ENCODE measurements around the gene CEP104.

The CEP104 gene

GRCh38 chr1:3885611-3886010, 28.6 kb upstream of the CEP104 start:
- no peak for TF ChIP-seq CTCF (IDR thresholded peaks at IDR 0.05)

GRCh38 chr1:3884966-3885365, 28.0 kb upstream of the CEP104 start:
- TF ChIP-seq CTCF (IDR thresholded peaks at IDR 0.05), result no peak

- no peak for TF ChIP-seq CTCF (IDR thresholded peaks at IDR 0.05)
Measured at GRCh38 chr1:3883194-3883925, 26.3 kb upstream of the CEP104 start.

- no peak for TF ChIP-seq CTCF (IDR thresholded peaks at IDR 0.05)
Measured at GRCh38 chr1:3881193-3881480, 24.1 kb upstream of the CEP104 start.

- TF ChIP-seq CTCF (IDR thresholded peaks at IDR 0.05), result no peak
Measured at GRCh38 chr1:3880429-3881192, 23.6 kb upstream of the CEP104 start.

GRCh38 chr1:3879787-3880428, 22.9 kb upstream of the CEP104 start:
- TF ChIP-seq CTCF (IDR thresholded peaks at IDR 0.05), result no peak

GRCh38 chr1:3879099-3879498, 22.1 kb upstream of the CEP104 start:
- no peak for TF ChIP-seq CTCF (IDR thresholded peaks at IDR 0.05)

Data from LNCAP (cell line).